Breast epithelium (tissue), 4 donors: ENCODE data around the gene ARID1B. TPM values are rescaled to one million over a fixed set of nuclear protein-coding genes. Genes with fewer than 3 reads are reported as not detected.

Source experiments
- DNase-seq, 2 donors: peaks; one replicate each; pipeline ENCODE4 v3.0.0-alpha.2; 2019; ENCODE audit warnings: low spot score in 2 of 2
- H3K27ac ChIP-seq, 2 donors: fragments of 200-600 bp; sonication (generic) in 1 of 2; one replicate each; pipeline ENCODE4 v1.5.1; 2016 to 2019; ENCODE audit warnings: mild to moderate bottlenecking in 1 of 2
- H3K27me3 ChIP-seq, 2 donors: fragments of 200-600 bp; sonication (generic) in 1 of 2; one replicate each; pipeline versions ENCODE4 v1.5.1 to v1.6.0; 2017 to 2019; ENCODE audit warnings: control low read depth in 1 of 2, mild to moderate bottlenecking in 1 of 2
- H3K36me3 ChIP-seq: fragments of 200-600 bp; one replicate; pipeline ENCODE4 v1.5.1; 2019
- H3K4me1 ChIP-seq, 2 donors: fragments of 200-600 bp; sonication (generic); one replicate each; pipeline ENCODE4 v1.5.1; 2016 to 2019; ENCODE audit warnings: control low read depth in 1 of 2
- H3K4me3 ChIP-seq, 3 donors: fragments of 200-600 bp; sonication (generic); 1 replicate in 2 of 3; 2 replicates in 1 of 3; pipeline ENCODE4 v1.5.1; 2016 to 2019; ENCODE audit warnings: mild to moderate bottlenecking in 3 of 3, moderate library complexity in 2 of 3
- H3K9me3 ChIP-seq, 2 donors: fragments of 200-600 bp; sonication (generic) in 1 of 2; one replicate each; pipeline ENCODE4 v1.5.1; 2016 to 2019; ENCODE audit warnings: control low read depth in 1 of 2
- CTCF ChIP-seq, 3 donors: fragments of 450-650 bp; IDR thresholded peaks; one replicate each; pipeline ENCODE4 v1.5.1; 2016 to 2017; ENCODE audit warnings: antibody characterized with exemption in 3 of 3, mild to moderate bottlenecking in 3 of 3, moderate library complexity in 3 of 3
- POLR2A ChIP-seq: fragments of 450-650 bp; IDR thresholded peaks from one replicate; pipeline ENCODE4 v1.6.1; 2016; ENCODE audit warnings: antibody characterized with exemption, mild to moderate bottlenecking, moderate library complexity
- POLR2AphosphoS5 ChIP-seq, 3 donors: sonication (generic); formaldehyde crosslinking; IDR thresholded peaks; one replicate each; pipeline ENCODE4 v1.6.1; 2017; ENCODE audit warnings: antibody characterized with exemption in 3 of 3
- intact Hi-C: fragments of 100-400 bp; cut with DNase I; formaldehyde crosslinking; loops from one replicate; pipeline ENCODE4 v1.15.1; 2023; ENCODE audit warnings: low total_unique reads
- total RNA-seq, 3 donors: library from RNA; depleted of rRNA; stranded (reverse); fragments of >200 nt; gene quantifications; one replicate each; pipeline ENCODE4 v1.1.0, GENCODE V29; 2016

ARID1B gene
- total RNA-seq, 3 donors from 2014 or later, result 99.9 to 205 (median 131) TPM

- intact Hi-C loops, result no loop called here
- no peak for TF ChIP-seq CTCF (IDR thresholded peaks at IDR 0.05)
- no peak for TF ChIP-seq POLR2A
- no peak for TF ChIP-seq POLR2AphosphoS5 (IDR thresholded peaks at IDR 0.05)
Measured at GRCh38 chr6:157163434-157164159, 386.4 kb downstream of the ARID1B start.

GRCh38 chr6:157164972-157165371 lies 387.8 kb downstream of the ARID1B start:
- Histone ChIP-seq H3K9me3 (no peaks in the 10 kb centered on the region), H3K27me3 (no peaks in the 10 kb centered on the region), H3K4me1 (no peaks in the 10 kb centered on the region), H3K27ac (no peak overlapping the region), H3K4me3 (no peak overlapping the region), H3K36me3 (no peaks in the 10 kb centered on the region)
- DNase-seq, result no peak
- no peak for TF ChIP-seq POLR2AphosphoS5 (IDR thresholded peaks at IDR 0.05)
- TF ChIP-seq CTCF (IDR thresholded peaks at IDR 0.05), result no peak
- no peak for TF ChIP-seq POLR2A
- intact Hi-C loops, result loop anchor here (5.0 kb wide), 1 partner anchor 433 kb away; no protein-coding TSS in a partner anchor

More at GRCh38 chr6:157163434-157164159, 386.4 kb downstream of the ARID1B start:
- H3K27ac ChIP-seq, result no peak overlapping the region
- H3K9me3 ChIP-seq, result no peaks in the 10 kb centered on the region
- no peak for DNase-seq
- no peaks in the 10 kb centered on the region for H3K27me3 ChIP-seq
- no peaks in the 10 kb centered on the region for H3K4me1 ChIP-seq
- H3K36me3 ChIP-seq, result no peaks in the 10 kb centered on the region
- no peak overlapping the region for H3K4me3 ChIP-seq

DNA sequence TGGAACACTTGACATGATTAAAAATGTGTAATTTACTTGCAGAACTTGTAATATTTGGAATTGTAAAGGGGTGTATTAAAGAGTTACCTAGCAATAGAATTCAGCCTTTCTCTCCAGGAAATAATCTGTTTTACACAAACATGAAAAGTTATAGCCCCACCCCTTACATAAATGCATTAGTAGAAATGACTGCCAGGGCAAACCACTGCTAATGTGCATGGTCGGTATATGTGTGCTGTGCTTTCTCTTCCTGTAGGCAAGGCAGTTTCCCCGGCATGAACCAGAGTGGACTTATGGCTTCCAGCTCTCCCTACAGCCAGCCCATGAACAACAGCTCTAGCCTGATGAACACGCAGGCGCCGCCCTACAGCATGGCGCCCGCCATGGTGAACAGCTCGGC lies 389.6 kb downstream of the ARID1B start:
- Histone ChIP-seq H3K4me1 (no peaks in the 10 kb centered on the region), H3K27me3 (no peaks in the 10 kb centered on the region), H3K27ac (no peak overlapping the region), H3K9me3 (no peaks in the 10 kb centered on the region), H3K36me3 (no peaks in the 10 kb centered on the region), H3K4me3 (no peak overlapping the region)
- TF ChIP-seq POLR2A, result no peak
- no peak for TF ChIP-seq CTCF (IDR thresholded peaks at IDR 0.05)
- TF ChIP-seq POLR2AphosphoS5 (IDR thresholded peaks at IDR 0.05), result no peak
- no peak for DNase-seq
- intact Hi-C loops, result loop anchor here (5.0 kb wide), 1 partner anchor 434 kb away; no protein-coding TSS in a partner anchor

DNA sequence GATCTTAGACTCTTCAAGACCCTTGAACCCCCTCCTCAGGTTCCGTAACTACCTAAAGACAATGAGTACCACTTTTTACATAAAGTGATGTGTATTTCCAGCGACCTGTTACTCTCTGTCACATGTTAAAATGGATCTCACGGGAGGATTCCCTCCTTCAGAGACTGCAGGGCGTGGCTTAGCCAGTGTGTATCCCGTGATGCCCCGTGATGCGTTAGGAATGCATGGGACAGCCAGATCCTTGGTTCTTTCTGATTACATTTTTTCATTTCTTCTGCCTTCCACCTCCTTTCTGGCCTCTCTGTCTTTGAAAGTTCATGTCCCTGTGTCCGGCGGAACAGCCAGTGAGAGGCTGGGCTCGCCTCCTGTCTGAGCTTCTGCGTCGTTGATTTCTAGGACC lies 390.7 kb downstream of the ARID1B start:
- H3K27ac ChIP-seq, result no peak overlapping the region
- TF ChIP-seq CTCF (IDR thresholded peaks at IDR 0.05), result no peak
- no peak for TF ChIP-seq POLR2A
- TF ChIP-seq POLR2AphosphoS5 (IDR thresholded peaks at IDR 0.05), result no peak
- DNase-seq, result no peak

DNA sequence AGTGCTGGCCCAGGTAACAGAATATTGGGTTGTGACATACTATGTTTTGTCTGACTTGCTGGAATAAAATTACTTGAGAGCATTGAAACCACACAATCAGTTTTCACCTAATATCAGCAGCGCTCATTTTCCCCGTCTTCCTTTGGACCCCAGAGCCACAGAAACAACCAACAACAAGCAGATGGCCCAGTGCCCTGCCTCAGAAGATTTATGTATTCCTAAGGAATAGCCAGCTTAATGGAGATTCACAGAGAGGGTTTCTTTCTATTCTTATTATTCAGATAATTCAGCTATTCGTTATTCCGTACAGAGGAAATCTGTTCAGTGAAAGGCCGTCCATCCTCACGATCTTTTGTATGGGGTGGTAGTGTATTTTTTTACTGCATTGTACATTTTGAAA lies 391.3 kb downstream of the ARID1B start:
- intact Hi-C loops, result loop anchor here (5.0 kb wide), 1 partner anchor 436 kb away; no protein-coding TSS in a partner anchor
- Histone ChIP-seq H3K4me1 (no peaks in the 10 kb centered on the region), H3K36me3 (no peaks in the 10 kb centered on the region), H3K4me3 (no peak overlapping the region), H3K27ac (no peak overlapping the region), H3K27me3 (no peaks in the 10 kb centered on the region), H3K9me3 (no peaks in the 10 kb centered on the region)
- no peak for DNase-seq
- TF ChIP-seq CTCF (IDR thresholded peaks at IDR 0.05), result no peak
- TF ChIP-seq POLR2A, result no peak
- TF ChIP-seq POLR2AphosphoS5 (IDR thresholded peaks at IDR 0.05), result no peak

More for the DNA sequence above, 390.7 kb downstream of the ARID1B start:
- Histone ChIP-seq H3K4me1 (no peaks in the 10 kb centered on the region), H3K9me3 (no peaks in the 10 kb centered on the region), H3K4me3 (no peak overlapping the region), H3K36me3 (no peaks in the 10 kb centered on the region), H3K27me3 (no peaks in the 10 kb centered on the region)
- intact Hi-C loops, result loop anchor here (5.0 kb wide), 1 partner anchor 436 kb away; no protein-coding TSS in a partner anchor
